ENCODE results near the gene PLN. TPM values are rescaled to one million over a fixed set of nuclear protein-coding genes. Genes with fewer than 3 reads are reported as not detected.

PLN gene
- total and polyA plus RNA-seq, 4 donors = 1.6 to 12.3 (median 6.7) TPM

DNA sequence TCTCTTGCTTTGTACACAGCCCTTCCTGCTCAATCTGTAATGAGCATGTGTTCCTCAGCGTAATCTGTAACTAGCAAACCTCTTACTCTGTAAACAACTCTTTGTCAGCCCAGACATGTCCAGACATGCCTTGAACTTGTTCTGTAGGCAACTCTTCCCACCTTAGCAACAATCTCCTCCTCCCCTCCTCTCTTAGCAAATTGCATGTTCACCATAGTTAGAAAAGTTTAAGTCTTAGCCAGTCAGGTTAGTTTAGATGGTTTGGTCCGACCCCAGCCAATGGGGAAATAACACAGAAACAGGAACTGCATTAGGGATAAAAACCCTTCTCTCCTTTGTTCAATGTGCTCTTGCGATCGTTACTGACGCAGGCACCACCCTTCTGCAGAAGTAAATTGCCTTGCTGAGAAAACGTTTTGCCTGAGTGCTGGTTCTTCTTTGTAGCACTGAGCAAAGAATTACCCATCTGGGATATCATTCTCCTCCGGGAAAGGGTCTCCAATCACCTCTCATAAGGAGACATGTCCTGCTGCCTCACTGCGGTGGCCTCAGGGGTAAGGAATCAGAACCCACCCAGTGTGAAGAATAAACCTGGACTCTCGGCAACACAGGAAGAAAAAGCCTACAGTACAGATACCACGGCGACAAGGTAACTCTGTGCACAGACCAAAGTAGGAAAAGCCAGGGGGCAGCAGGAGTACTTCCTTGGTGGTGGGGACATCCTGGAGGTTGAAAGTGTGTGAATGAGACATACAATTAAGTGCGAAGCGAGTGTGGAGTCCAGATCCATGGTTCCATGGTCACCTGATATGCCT is 26.2 kb downstream of the PLN start:
- WGBS, 2 donors = 94% methylated on average over 13 of the region's 13 CpGs
- peaks cover 5 to 27% (median 15%) of the 10 kb centered on the region in 4 donors for H3K9me3 ChIP-seq (ENCODE audit: control insufficient read depth in 4 of 4, insufficient read depth in 3 of 4, low read length in 3 of 4)
- ATAC-seq (ENCODE audit: insufficient read depth, low FRiP score) = no peak

DNA sequence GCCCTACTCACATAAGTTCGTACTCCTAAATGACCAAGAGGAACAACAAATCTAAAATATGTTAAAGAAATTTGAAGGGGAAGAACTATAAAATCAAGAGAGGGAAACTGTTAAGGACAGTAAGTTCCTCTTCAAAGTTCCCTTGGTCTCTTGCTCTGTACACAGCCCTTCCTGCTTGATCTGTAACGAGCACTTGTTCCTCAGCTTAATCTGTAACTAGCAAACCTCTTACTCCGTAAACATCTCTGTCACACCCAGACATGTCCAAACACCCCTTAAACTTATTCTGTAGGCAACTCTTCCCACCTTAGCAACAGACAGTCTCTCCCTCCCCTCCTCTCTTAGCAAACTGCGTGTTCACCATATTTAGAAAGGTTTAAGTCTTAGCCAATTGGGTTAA is 29.9 kb downstream of the PLN start:
- no peak overlapping the region for H3K4me3 ChIP-seq
- peaks cover 3 to 28% (median 6%) of the 10 kb centered on the region in 4 donors for H3K36me3 ChIP-seq (ENCODE audit: control insufficient read depth in 4 of 4, insufficient read depth in 4 of 4, low read length in 4 of 4)
- H3K4me1 ChIP-seq (ENCODE audit: control insufficient read depth in 5 of 5, insufficient read depth in 5 of 5, low read length in 5 of 5) = peaks cover 0 to 4% (median 0%) of the 10 kb centered on the region in 5 donors
- no peak overlapping the region for H3K9ac ChIP-seq (ENCODE audit: insufficient read depth in 1 of 2, low read length in 2 of 2)
- ATAC-seq (ENCODE audit: insufficient read depth, low FRiP score) = no peak
- TF ChIP-seq, protein P1, sequence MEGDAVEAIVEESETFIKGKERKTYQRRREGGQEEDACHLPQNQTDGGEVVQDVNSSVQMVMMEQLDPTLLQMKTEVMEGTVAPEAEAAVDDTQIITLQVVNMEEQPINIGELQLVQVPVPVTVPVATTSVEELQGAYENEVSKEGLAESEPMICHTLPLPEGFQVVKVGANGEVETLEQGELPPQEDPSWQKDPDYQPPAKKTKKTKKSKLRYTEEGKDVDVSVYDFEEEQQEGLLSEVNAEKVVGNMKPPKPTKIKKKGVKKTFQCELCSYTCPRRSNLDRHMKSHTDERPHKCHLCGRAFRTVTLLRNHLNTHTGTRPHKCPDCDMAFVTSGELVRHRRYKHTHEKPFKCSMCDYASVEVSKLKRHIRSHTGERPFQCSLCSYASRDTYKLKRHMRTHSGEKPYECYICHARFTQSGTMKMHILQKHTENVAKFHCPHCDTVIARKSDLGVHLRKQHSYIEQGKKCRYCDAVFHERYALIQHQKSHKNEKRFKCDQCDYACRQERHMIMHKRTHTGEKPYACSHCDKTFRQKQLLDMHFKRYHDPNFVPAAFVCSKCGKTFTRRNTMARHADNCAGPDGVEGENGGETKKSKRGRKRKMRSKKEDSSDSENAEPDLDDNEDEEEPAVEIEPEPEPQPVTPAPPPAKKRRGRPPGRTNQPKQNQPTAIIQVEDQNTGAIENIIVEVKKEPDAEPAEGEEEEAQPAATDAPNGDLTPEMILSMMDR (IDR thresholded peaks at IDR 0.05; ENCODE audit: control extremely low read depth, extremely low read depth) = no peak
- 57 to 67% methylated on average over 4 of the region's 4 CpGs for WGBS, 2 donors
- H3K27ac ChIP-seq (ENCODE audit: low read depth in 1 of 2, low read length in 1 of 2) = no peak overlapping the region
- no peaks in the 10 kb centered on the region for H3K27me3 ChIP-seq (ENCODE audit: control insufficient read depth in 3 of 3, insufficient read depth in 3 of 3, low read length in 2 of 3)
- DNase-seq = no peak
- peaks cover 5 to 27% (median 15%) of the 10 kb centered on the region in 4 donors for H3K9me3 ChIP-seq (ENCODE audit: control insufficient read depth in 4 of 4, insufficient read depth in 3 of 4, low read length in 3 of 4)

More for the DNA sequence above, 26.2 kb downstream of the PLN start:
- Histone ChIP-seq H3K27ac (ENCODE audit: low read depth in 1 of 2, low read length in 1 of 2) (no peak overlapping the region), H3K4me3 (no peak overlapping the region), H3K36me3 (ENCODE audit: control insufficient read depth in 4 of 4, insufficient read depth in 4 of 4, low read length in 4 of 4) (peaks cover 3 to 28% (median 6%) of the 10 kb centered on the region in 4 donors), H3K9ac (ENCODE audit: insufficient read depth in 1 of 2, low read length in 2 of 2) (no peak overlapping the region), H3K27me3 (ENCODE audit: control insufficient read depth in 3 of 3, insufficient read depth in 3 of 3, low read length in 2 of 3) (no peaks in the 10 kb centered on the region), H3K4me1 (ENCODE audit: control insufficient read depth in 5 of 5, insufficient read depth in 5 of 5, low read length in 5 of 5) (no peaks in the 10 kb centered on the region)
- TF ChIP-seq, protein P1 (IDR thresholded peaks at IDR 0.05; ENCODE audit: control extremely low read depth, extremely low read depth) = no peak
- no peak for DNase-seq

DNA sequence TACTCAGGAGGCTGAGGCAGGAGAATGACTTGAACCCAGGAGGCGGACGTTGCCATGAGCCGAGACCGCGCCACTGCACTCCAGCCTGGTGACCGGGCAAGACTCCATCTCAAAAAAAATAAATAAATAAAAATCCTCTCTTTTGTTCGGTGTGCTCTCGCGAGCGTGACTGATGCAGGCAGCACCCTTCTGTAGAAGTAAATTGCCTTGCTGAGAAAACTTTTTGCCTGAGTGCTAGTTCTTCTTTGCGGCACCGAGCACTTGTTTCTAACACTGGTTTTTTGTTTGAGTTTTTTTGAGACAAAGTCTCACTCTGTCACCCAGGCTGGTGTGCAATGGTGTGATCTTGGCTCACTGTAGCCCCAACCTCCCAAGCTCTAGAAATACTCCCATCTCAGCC is 30.5 kb downstream of the PLN start:
- WGBS, 2 donors = 98 to 99% methylated on average over 12 of the region's 12 CpGs
- H3K4me3 ChIP-seq = no peak overlapping the region

More for the DNA sequence above, 30.5 kb downstream of the PLN start:
- no peak for ATAC-seq (ENCODE audit: insufficient read depth, low FRiP score)
- Histone ChIP-seq H3K4me1 (ENCODE audit: control insufficient read depth in 5 of 5, insufficient read depth in 5 of 5, low read length in 5 of 5) (peaks cover 0 to 4% (median 0%) of the 10 kb centered on the region in 5 donors), H3K9me3 (ENCODE audit: control insufficient read depth in 4 of 4, insufficient read depth in 3 of 4, low read length in 3 of 4) (peaks cover 5 to 27% (median 15%) of the 10 kb centered on the region in 4 donors), H3K27me3 (ENCODE audit: control insufficient read depth in 3 of 3, insufficient read depth in 3 of 3, low read length in 2 of 3) (no peaks in the 10 kb centered on the region), H3K36me3 (ENCODE audit: control insufficient read depth in 4 of 4, insufficient read depth in 4 of 4, low read length in 4 of 4) (peaks cover 3 to 28% (median 6%) of the 10 kb centered on the region in 4 donors), H3K9ac (ENCODE audit: insufficient read depth in 1 of 2, low read length in 2 of 2) (no peak overlapping the region), H3K27ac (ENCODE audit: low read depth in 1 of 2, low read length in 1 of 2) (no peak overlapping the region)
- no peak for DNase-seq
- TF ChIP-seq, protein P1 (IDR thresholded peaks at IDR 0.05; ENCODE audit: control extremely low read depth, extremely low read depth) = no peak

Data from lung (tissue), 12 donors.